ENCODE results near the gene GOLIM4.
A peak's percentile ranks its signal among the peaks of the same experiment; 100 is the strongest.

The GOLIM4 gene

GRCh38 chr3:168040607-168041208 is 55.0 kb downstream of the GOLIM4 start:
- no peak overlapping the region for H3K4me3 ChIP-seq (ENCODE audit: control insufficient read depth, low read depth, low read length)
- TF ChIP-seq, protein P1, sequence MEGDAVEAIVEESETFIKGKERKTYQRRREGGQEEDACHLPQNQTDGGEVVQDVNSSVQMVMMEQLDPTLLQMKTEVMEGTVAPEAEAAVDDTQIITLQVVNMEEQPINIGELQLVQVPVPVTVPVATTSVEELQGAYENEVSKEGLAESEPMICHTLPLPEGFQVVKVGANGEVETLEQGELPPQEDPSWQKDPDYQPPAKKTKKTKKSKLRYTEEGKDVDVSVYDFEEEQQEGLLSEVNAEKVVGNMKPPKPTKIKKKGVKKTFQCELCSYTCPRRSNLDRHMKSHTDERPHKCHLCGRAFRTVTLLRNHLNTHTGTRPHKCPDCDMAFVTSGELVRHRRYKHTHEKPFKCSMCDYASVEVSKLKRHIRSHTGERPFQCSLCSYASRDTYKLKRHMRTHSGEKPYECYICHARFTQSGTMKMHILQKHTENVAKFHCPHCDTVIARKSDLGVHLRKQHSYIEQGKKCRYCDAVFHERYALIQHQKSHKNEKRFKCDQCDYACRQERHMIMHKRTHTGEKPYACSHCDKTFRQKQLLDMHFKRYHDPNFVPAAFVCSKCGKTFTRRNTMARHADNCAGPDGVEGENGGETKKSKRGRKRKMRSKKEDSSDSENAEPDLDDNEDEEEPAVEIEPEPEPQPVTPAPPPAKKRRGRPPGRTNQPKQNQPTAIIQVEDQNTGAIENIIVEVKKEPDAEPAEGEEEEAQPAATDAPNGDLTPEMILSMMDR (IDR thresholded peaks at IDR 0.05; ENCODE audit: control insufficient read depth, insufficient read depth, low read depth, low read length, missing control alignments), result peak; percentile 80
- peak; percentile 80 for DNase-seq (ENCODE audit: low read depth)

GRCh38 chr3:168037020-168037419 is 58.7 kb downstream of the GOLIM4 start:
- TF ChIP-seq, protein P1 (IDR thresholded peaks at IDR 0.05; ENCODE audit: control insufficient read depth, insufficient read depth, low read depth, low read length, missing control alignments), result no peak
- no peak for DNase-seq (ENCODE audit: low read depth)
- H3K4me3 ChIP-seq (ENCODE audit: control insufficient read depth, low read depth, low read length), result no peak overlapping the region

- no peak overlapping the region for H3K4me3 ChIP-seq (ENCODE audit: control insufficient read depth, low read depth, low read length)
- TF ChIP-seq, protein P1 (IDR thresholded peaks at IDR 0.05; ENCODE audit: control insufficient read depth, insufficient read depth, low read depth, low read length, missing control alignments), result no peak
Observed at GRCh38 chr3:168036619-168037018, 59.1 kb downstream of the GOLIM4 start.

DNA sequence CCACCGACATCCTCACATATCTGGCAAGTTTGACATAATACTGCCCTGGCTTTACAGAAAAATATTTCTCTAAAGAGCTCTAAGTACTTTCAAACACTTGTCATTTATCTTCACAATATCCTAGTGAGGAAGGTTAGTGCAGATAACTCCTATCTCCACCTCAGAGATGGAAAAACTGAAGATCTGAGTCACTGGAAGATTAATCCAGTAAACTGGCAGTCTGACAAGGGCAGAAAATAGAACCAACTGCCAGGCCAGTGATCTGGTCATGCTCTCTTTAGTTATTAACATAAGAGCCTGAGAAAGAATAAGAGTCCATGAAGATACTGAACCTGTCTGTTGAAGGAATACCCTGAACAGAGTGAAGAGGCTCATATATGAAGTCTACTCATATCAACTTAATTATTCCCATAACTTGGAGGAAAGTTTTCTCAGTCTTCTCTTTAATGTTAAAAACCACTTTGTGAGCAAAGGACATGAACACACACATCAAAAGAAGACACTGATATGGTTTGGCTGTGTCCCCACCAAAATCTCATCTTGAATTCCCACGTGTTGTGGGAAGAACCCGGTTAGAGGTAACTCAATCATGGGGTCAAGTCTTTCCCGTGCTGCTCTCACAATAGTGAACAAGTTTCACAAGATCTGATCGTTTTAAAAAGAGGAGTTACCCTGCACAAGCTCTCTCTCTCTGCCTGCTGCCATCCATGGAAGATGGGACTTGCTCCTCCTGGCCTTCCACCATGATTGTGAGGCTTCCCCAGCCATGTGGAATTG is 61.4 kb downstream of the GOLIM4 start:
- no peak overlapping the region for H3K4me3 ChIP-seq (ENCODE audit: control insufficient read depth, low read depth, low read length)
- DNase-seq (ENCODE audit: low read depth), result peak; percentile 31
- TF ChIP-seq, protein P1 (IDR thresholded peaks at IDR 0.05; ENCODE audit: control insufficient read depth, insufficient read depth, low read depth, low read length, missing control alignments), result no peak

More at GRCh38 chr3:168036619-168037018, 59.1 kb downstream of the GOLIM4 start:
- DNase-seq (ENCODE audit: low read depth), result no peak

- no peak overlapping the region for H3K4me3 ChIP-seq (ENCODE audit: control insufficient read depth, low read depth, low read length)
- TF ChIP-seq, protein P1 (IDR thresholded peaks at IDR 0.05; ENCODE audit: control insufficient read depth, insufficient read depth, low read depth, low read length, missing control alignments), result no peak
- no peak for DNase-seq (ENCODE audit: low read depth)
Observed at GRCh38 chr3:168030577-168030976, 65.1 kb downstream of the GOLIM4 start.

DNA sequence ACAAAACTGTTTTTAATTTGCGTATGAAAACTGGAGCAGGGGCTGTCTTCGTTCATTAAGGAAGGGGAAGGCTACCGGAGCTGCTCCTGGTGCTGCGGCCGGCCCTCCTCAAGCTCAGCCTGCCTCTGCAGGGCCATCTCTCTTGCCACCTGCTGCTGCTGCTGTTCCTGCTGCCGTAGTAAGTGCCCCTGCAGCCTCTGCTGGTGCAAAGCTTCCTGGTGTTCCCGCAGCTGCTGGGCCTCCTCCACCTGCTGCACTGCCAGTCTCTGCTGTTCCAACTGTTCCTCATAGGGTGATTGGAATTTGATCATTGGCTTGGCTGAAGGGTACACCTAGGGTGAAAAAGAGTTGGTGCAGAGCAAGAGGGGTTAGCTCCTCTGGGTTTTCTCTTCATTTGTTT is 66.0 kb downstream of the GOLIM4 start:
- TF ChIP-seq, protein P1 (IDR thresholded peaks at IDR 0.05; ENCODE audit: control insufficient read depth, insufficient read depth, low read depth, low read length, missing control alignments), result no peak
- no peak overlapping the region for H3K4me3 ChIP-seq (ENCODE audit: control insufficient read depth, low read depth, low read length)
- no peak for DNase-seq (ENCODE audit: low read depth)
